Measurements from ENCODE around the gene CDH16.

Gene CDH16

DNA sequence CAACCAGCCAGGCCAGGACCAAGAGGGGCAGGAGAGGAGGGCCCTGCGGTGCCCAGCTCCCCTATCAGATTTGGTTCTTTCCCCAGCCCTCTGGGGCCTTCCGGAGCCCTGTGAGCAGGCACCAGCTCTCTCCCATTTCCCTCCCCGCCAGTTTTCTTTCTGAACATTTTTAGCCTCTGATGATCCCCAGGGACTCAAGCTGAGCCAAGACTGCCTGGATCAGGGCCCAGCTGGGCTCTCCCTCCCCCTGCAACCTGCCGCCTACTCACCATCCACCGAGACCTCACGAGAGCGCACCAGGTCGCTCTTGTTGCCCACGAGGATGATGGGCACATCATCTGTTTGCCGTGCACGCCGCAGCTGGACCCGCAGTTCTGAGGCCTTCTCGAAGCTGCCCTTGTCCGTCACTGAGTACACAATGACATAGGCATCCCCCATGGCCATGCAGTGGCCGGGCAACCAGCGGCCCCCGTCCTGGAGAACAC is 4.6 kb upstream of the CDH16 start:
- ChIA-PET CTCF (interaction anchor here (15.4 kb wide), 1 partner anchor 21 kb away, joined by 350 read pairs; no protein-coding TSS in a partner anchor), POLR2A (no interaction called here)
- DNase-seq (ENCODE audit: low read depth, low spot score) = no peak
- no peak overlapping the region for H3K4me3 ChIP-seq (ENCODE audit: low read depth, low read length)
- TF ChIP-seq, protein P1, sequence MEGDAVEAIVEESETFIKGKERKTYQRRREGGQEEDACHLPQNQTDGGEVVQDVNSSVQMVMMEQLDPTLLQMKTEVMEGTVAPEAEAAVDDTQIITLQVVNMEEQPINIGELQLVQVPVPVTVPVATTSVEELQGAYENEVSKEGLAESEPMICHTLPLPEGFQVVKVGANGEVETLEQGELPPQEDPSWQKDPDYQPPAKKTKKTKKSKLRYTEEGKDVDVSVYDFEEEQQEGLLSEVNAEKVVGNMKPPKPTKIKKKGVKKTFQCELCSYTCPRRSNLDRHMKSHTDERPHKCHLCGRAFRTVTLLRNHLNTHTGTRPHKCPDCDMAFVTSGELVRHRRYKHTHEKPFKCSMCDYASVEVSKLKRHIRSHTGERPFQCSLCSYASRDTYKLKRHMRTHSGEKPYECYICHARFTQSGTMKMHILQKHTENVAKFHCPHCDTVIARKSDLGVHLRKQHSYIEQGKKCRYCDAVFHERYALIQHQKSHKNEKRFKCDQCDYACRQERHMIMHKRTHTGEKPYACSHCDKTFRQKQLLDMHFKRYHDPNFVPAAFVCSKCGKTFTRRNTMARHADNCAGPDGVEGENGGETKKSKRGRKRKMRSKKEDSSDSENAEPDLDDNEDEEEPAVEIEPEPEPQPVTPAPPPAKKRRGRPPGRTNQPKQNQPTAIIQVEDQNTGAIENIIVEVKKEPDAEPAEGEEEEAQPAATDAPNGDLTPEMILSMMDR (IDR thresholded peaks at IDR 0.05; ENCODE audit: insufficient read depth, low read length, missing control alignments) = no peak

DNA sequence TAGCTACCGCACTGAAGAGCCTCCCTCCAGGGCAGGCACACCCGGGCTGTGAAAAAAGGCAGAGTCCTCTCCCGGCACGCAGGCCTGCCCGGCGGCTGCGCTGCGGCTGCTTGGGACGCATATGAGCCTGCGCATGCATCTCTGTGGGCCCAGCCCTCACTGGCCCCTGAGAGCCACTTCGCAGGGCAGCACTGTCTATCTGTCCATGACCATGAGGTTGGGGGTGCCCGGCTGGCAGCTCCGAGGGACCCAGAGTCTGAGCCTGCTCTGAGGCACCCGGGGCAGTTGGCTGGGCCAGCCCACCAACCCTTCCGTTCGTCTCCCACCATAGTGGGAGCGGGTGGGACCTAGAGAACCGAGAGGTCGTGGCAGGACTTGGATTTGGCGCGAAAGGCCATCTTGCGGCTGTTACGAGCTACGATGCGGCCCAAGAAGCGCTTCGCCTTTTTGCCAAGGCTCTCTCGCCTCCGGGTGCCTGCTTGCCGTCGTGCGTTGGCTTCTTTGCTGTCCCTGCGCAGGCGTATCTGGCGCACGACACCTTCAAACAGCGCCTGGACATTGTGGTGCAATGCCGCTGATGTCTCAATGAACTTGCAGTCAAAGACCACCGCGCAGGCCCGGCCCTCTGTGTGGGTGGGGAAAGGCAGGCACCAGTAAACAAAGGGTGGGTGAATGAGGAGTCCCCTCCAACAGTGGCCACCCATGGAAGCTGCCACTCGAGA is 3.2 kb upstream of the CDH16 start:
- TF ChIP-seq, protein P1 (IDR thresholded peaks at IDR 0.05; ENCODE audit: insufficient read depth, low read length, missing control alignments) = no peak
- DNase-seq (ENCODE audit: low read depth, low spot score) = no peak
- CTCF ChIA-PET = interaction anchor here (0.9 to 15.4 kb wide), 3 partner anchors 20 to 233 kb away, joined by 3 to 350 read pairs (median 3); no protein-coding TSS in a partner anchor
- POLR2A ChIA-PET = no interaction called here
- H3K4me3 ChIP-seq (ENCODE audit: low read depth, low read length) = no peak overlapping the region

GRCh38 chr16:66920924-66921680 is 2.4 kb upstream of the CDH16 start:
- CTCF ChIA-PET = interaction anchor here (0.9 to 15.4 kb wide), 2 partner anchors 19 to 234 kb away, joined by 3 to 350 read pairs; no protein-coding TSS in a partner anchor
- POLR2A ChIA-PET = no interaction called here
- H3K4me3 ChIP-seq (ENCODE audit: low read depth, low read length) = no peak overlapping the region
- TF ChIP-seq, protein P1 (IDR thresholded peaks at IDR 0.05; ENCODE audit: insufficient read depth, low read length, missing control alignments) = no peak
- DNase-seq (ENCODE audit: low read depth, low spot score) = no peak

- ChIA-PET CTCF (interaction anchor here (15.4 kb wide), 1 partner anchor 18 kb away, joined by 350 read pairs; no protein-coding TSS in a partner anchor), POLR2A (interaction anchor here (0.8 kb wide), 1 partner anchor 40 kb away, joined by 3 read pairs; the partner anchor contains the start of gene PDP2)
- H3K4me3 ChIP-seq (ENCODE audit: low read depth, low read length) = no peak overlapping the region
- DNase-seq (ENCODE audit: low read depth, low spot score) = no peak
- TF ChIP-seq, protein P1 (IDR thresholded peaks at IDR 0.05; ENCODE audit: insufficient read depth, low read length, missing control alignments) = no peak
Observed at GRCh38 chr16:66920299-66920590, 1.6 kb upstream of the CDH16 start.

DNA sequence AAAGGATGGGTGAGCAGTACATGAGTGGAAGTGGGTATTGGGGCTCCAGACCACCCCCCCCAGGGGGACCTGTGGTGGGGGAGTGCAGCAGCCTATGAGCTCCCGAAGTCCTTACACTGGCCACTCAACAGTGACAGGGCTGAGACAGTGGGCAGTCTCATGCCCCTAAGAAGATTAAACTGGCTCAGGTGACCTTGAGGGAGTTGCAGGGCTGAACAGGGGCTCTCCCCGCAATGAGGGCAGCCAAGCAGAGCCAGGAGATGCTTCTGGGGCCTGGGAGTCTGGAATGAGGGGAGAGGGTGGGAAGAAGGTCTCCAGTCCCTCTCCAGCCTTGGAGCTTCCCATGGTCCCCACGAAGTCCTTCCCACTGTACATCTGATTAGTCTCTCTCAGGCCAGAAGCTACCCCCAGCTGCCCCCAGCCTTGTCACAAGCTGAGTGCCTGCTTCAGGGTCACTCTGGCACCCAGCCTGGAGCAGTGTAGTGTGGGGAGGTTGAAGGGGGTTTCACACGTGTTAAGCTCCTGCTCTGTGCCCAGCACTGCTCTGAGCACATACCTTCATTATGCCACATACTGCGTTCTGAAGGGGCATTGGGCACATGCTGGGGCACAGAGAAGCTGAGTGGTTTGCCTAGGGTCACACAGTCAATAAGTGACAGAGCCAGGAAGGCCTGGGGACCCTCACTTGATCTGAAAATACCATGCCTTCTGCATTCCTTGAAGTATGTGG is 1.0 kb upstream of the CDH16 start:
- H3K4me3 ChIP-seq (ENCODE audit: low read depth, low read length) = no peak overlapping the region
- TF ChIP-seq, protein P1 (IDR thresholded peaks at IDR 0.05; ENCODE audit: insufficient read depth, low read length, missing control alignments) = no peak
- POLR2A ChIA-PET = interaction anchor here (0.8 kb wide), 1 partner anchor 39 kb away, joined by 3 read pairs; the partner anchor contains the start of gene PDP2
- no peak for DNase-seq (ENCODE audit: low read depth, low spot score)
- CTCF ChIA-PET = interaction anchor here (15.4 kb wide), 1 partner anchor 18 kb away, joined by 350 read pairs; no protein-coding TSS in a partner anchor

Data from AG04449 (cell line).